Loucy (cell line): ENCODE measurements around the gene METRNL.

Experiments
- H2AFZ ChIP-seq: fragments of 200-600 bp; sonication (generic); 2 replicates; pipeline ENCODE4 v1.6.0; 2016; ENCODE audit warnings: antibody characterized with exemption, mild to moderate bottlenecking, low read length, moderate library complexity
- H3F3A ChIP-seq: fragments of 200-600 bp; 2 replicates; pipeline ENCODE4 v1.6.0; 2016; ENCODE audit warnings: antibody characterized with exemption, low read depth, mild to moderate bottlenecking
- H3K27me3 ChIP-seq: fragments of 200-600 bp; sonication (generic); 2 replicates; pipeline ENCODE4 v1.6.1; 2014; ENCODE audit warnings: low read length, mild to moderate bottlenecking; ENCODE audit not compliant: insufficient read depth, poor library complexity, severe bottlenecking
- H3K36me3 ChIP-seq: fragments of 200-600 bp; sonication (generic); 2 replicates; pipeline ENCODE4 v1.6.1; 2016; ENCODE audit warnings: low read length; ENCODE audit not compliant: insufficient read depth
- H3K4me1 ChIP-seq: fragments of 200-600 bp; sonication (generic); 2 replicates; pipeline ENCODE4 v1.5.1; 2014; ENCODE audit warnings: low read length, mild to moderate bottlenecking; ENCODE audit not compliant: insufficient read depth, poor library complexity, severe bottlenecking
- H3K4me2 ChIP-seq: fragments of 200-600 bp; sonication (generic); 2 replicates; pipeline ENCODE4 v1.6.0; 2014; ENCODE audit warnings: antibody characterized with exemption, low read length, low read depth, mild to moderate bottlenecking; ENCODE audit not compliant: poor library complexity, severe bottlenecking
- H3K4me3 ChIP-seq: fragments of 200-600 bp; sonication (generic); 2 replicates; pipeline ENCODE4 v1.5.1; 2014; ENCODE audit warnings: low read length, mild to moderate bottlenecking, mixed read lengths; ENCODE audit not compliant: poor library complexity, severe bottlenecking
- H3K79me2 ChIP-seq: fragments of 200-600 bp; sonication (generic); 2 replicates; pipeline ENCODE4 v1.6.1; 2014; ENCODE audit warnings: low read length; ENCODE audit not compliant: insufficient read depth
- H3K9ac ChIP-seq: fragments of 200-600 bp; sonication (generic); 2 replicates; pipeline ENCODE4 v1.6.0; 2014; ENCODE audit warnings: mild to moderate bottlenecking, low read depth, low read length, moderate library complexity; ENCODE audit not compliant: poor library complexity, severe bottlenecking
- H3K9me2 ChIP-seq: fragments of 200-600 bp; sonication (generic); replicated peaks from 2 replicates; pipeline ENCODE4 v1.6.1; 2016; ENCODE audit warnings: low read depth, low read length, mixed read lengths
- H3K9me3 ChIP-seq: fragments of 200-600 bp; sonication (generic); 2 replicates; pipeline ENCODE4 v1.6.1; 2014; ENCODE audit warnings: mild to moderate bottlenecking, antibody characterized with exemption, low read length, low read depth; ENCODE audit not compliant: insufficient read depth
- H4K20me1 ChIP-seq: fragments of 200-600 bp; sonication (generic); 2 replicates; pipeline ENCODE4 v1.6.0; 2014; ENCODE audit warnings: antibody characterized with exemption, low read length, mild to moderate bottlenecking; ENCODE audit not compliant: insufficient read depth, poor library complexity, severe bottlenecking
- EZH2phosphoT487 ChIP-seq: fragments of 200-600 bp; IDR thresholded peaks from 2 replicates; pipeline ENCODE4 v1.6.1; 2018; ENCODE audit warnings: antibody characterized with exemption, mild to moderate bottlenecking, moderate library complexity, borderline replicate concordance
- TF ChIP-seq, protein P1 (sequence below): fragments of 200-600 bp; sonication (generic); conservative IDR thresholded peaks from 2 replicates; pipeline ENCODE4 v1.5.1; 2014; ENCODE audit warnings: mild to moderate bottlenecking, antibody characterized with exemption, low read length

Gene METRNL

DNA sequence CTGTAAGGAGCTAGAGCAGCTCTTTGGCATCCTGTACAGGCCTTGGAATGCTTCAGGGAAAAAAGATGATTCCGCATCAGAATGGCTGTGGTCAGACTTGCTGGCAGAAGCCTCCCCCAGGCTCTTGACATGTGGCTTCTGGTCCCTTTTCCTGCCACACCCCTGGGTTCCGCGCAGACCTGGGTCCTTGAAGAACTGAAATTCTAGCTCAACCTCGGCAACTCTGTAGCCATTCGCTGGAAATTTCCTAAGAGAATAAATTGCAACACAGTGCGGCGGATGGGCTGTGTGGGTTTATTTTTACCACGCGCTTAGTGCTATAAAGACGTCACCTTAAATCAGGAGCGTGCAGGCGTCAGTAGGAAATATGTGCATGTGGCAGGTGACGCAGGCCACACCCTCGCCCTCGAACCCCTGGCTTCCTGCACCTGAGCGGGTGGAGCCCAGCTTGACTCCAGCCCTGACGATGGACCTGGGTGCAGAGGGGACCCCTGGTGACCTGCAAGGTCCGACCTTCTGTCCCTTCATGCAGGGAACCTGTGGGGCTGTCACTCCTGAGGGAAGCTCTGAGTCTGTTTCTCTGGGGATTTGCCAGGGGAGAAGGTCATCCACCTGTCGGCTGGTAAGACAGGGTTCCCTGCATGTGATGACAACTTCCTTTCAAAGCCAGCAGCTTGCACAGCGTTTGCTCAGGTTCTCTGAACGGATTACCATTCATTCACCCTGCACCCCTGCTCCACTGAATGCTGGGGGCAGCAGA is 46.3 kb downstream of the METRNL start:
- Histone ChIP-seq H3K4me3 (no peak overlapping the region), H2AFZ (no peak overlapping the region), H3K4me1 (peaks cover 32% of the 10 kb centered on the region), H3K36me3 (no peaks in the 10 kb centered on the region), H3K9me3 (no peaks in the 10 kb centered on the region), H3K27me3 (no peaks in the 10 kb centered on the region), H3F3A (no peaks in the 10 kb centered on the region), H3K9me2 (no peaks in the 10 kb centered on the region), H3K9ac (no peak overlapping the region), H3K79me2 (no peaks in the 10 kb centered on the region), H3K4me2 (peak overlapping the region; percentile 6), H4K20me1 (no peaks in the 10 kb centered on the region)
- TF ChIP-seq EZH2phosphoT487: no peak
- TF ChIP-seq, protein P1, sequence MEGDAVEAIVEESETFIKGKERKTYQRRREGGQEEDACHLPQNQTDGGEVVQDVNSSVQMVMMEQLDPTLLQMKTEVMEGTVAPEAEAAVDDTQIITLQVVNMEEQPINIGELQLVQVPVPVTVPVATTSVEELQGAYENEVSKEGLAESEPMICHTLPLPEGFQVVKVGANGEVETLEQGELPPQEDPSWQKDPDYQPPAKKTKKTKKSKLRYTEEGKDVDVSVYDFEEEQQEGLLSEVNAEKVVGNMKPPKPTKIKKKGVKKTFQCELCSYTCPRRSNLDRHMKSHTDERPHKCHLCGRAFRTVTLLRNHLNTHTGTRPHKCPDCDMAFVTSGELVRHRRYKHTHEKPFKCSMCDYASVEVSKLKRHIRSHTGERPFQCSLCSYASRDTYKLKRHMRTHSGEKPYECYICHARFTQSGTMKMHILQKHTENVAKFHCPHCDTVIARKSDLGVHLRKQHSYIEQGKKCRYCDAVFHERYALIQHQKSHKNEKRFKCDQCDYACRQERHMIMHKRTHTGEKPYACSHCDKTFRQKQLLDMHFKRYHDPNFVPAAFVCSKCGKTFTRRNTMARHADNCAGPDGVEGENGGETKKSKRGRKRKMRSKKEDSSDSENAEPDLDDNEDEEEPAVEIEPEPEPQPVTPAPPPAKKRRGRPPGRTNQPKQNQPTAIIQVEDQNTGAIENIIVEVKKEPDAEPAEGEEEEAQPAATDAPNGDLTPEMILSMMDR: no peak

- H3K4me1 ChIP-seq: peaks cover 38% of the 10 kb centered on the region
- no peaks in the 10 kb centered on the region for H3K36me3 ChIP-seq
These were observed 46.9 kb downstream of the METRNL start for GRCh38 chr17:83126275-83126811.

GRCh38 chr17:83127431-83128160 is 48.2 kb downstream of the METRNL start:
- Histone ChIP-seq H3K27me3 (no peaks in the 10 kb centered on the region), H3K4me3 (no peak overlapping the region), H3K79me2 (no peaks in the 10 kb centered on the region), H4K20me1 (no peaks in the 10 kb centered on the region), H3K4me2 (no peak overlapping the region), H3K9me2 (no peaks in the 10 kb centered on the region), H3K36me3 (no peaks in the 10 kb centered on the region), H3F3A (no peaks in the 10 kb centered on the region), H3K9me3 (no peaks in the 10 kb centered on the region), H3K4me1 (peaks cover 44% of the 10 kb centered on the region), H2AFZ (no peak overlapping the region), H3K9ac (no peak overlapping the region)
- no peak for TF ChIP-seq EZH2phosphoT487
- TF ChIP-seq, protein P1: no peak

More at GRCh38 chr17:83126275-83126811, 46.9 kb downstream of the METRNL start:
- Histone ChIP-seq H3K4me3 (no peak overlapping the region), H3K9me2 (no peaks in the 10 kb centered on the region), H2AFZ (no peak overlapping the region), H4K20me1 (no peaks in the 10 kb centered on the region), H3F3A (no peaks in the 10 kb centered on the region), H3K9me3 (no peaks in the 10 kb centered on the region), H3K79me2 (no peaks in the 10 kb centered on the region), H3K27me3 (no peaks in the 10 kb centered on the region), H3K4me2 (no peak overlapping the region), H3K9ac (no peak overlapping the region)
- no peak for TF ChIP-seq EZH2phosphoT487
- TF ChIP-seq, protein P1: no peak
